SHP77 (cell line): ENCODE data around the gene ADCYAP1.
A peak's percentile ranks its signal among the peaks of the same experiment; 100 is the strongest.
"Not testable (repeated sequence)": the region's sequence is repeated elsewhere in the genome, so short reads cannot be mapped to it uniquely, and the experiment has no call there.

Experiments used
- DNase-seq, 2 experiments: peaks; one replicate each; lab custom pipeline; 2025; lab: John Stamatoyannopoulos, UW

ADCYAP1 gene

DNA sequence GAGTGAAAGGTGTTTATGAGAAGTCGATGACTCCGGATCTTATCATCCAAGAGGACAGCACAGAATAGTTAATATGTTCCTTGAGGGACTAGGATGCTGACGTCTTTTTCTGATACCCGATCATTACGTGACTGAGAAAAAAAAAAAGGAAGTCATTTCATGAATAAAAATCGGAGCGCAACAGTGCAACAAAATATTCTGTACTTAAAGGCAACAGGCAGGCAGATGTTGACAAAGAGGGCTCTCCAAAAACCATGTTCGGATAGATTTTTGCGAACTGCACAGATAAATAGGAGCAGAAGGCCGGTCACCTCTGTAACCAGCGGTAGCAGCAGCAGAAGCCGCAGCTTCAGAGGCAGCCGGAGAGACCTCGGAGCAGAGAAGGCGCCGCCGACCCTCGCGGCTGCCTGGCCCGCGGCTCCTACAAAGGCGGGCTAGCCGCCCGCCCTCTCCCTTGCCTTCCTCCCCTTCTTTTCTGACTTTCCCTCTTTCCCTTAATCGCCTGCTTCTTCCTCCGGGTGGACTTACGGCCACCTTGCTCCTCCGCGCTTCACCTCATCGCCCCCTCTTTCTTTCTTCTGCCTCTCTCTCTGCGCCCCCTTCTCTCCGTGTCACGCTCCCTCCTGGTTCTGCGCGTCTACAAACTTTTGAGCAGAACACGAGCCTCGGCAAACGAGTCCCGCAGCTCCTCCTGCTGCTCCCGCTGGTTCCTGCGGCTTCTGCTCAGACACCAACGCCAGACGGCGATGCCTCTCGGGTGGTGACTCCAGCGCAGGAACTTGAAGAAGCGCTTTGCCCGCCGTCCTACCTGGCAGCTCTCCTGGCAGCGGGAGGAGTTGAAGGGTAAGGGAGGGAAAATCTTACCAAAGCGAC lies at the start of gene ADCYAP1:
TSS of gene ADCYAP1 (plus strand) at position 654 of the 873 bp plus-strand sequence. CDS start 516 bp downstream, outside the sequence.
- peak; percentile 69 to 70 for DNase-seq

DNA sequence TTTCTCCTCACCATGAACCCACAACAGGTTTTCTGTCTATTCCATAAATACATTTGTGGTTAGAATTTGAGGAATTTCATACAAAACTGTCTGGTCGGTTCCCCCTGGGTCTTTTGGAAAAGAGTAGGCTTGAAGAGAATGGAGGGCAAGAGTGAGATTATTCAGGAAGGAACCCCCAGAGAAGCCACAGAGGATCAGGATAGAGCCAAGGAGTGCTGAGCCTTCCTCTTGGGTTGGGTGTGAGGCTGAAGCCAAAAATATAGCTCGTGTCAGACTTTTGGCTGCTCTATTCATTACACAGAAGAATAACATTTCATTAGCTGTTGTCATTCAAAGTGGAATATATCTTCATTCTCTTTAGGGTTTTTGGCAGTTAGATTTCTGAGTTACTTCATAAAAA lies 46.7 kb upstream of the ADCYAP1 start:
- DNase-seq: no peak

DNA sequence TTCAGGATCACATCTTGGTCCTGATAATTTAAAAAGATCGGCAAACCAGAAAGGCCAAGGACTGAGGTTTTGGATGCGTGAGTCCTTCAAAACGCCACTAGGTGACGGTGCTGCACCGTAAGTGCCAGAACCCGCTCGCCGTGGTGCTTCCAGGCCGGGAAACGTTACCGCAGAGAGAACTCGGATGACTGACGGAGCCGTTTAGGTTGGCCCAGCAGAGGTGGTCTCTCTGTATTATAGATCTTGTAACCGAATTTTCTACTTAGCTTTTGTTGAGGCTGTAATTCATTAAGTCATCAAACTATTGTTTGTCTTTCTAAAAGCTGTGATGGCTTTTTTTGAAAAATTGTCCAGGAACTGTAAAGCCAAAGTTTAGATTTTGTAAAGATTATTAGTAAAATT lies 39.8 kb upstream of the ADCYAP1 start:
- DNase-seq: peak; percentile 74 to 75

DNA sequence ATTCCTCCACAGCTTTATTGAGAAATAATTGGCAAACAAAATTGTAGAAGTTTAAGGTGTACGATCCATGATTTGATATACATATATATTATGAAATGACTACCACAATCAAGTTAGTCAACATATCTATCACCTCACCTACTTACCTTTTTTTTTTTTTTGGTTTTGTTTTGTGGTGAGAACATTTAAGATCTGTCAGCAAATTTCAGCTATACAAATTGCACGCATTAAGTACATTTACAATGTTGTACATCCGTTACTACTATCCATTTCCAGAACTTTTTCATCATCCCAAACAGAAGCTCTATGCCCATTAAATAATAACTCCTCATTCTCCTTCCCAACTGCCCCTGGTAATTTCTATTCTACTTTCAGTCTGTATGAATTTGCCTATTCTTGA lies 37.4 kb upstream of the ADCYAP1 start:
- no peak for DNase-seq

DNA sequence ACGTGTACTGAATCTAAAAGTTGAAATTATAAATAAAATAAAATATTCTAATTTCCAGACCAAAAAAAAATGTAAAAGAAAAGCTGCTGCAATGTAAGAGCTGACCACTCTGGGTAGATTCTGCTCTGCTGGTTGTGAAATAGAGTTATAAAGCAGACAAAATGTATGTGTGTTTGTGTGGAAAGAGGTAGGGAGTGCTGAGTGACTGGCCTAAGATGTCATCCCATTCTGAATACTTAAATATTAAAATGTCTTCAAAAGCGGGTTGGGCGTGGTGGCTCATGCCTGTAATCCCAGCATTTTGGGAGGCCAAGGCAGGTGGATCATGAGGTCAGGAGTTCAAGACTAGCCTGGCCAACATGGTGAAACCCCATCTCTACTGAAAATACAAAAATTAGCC lies 31.2 kb upstream of the ADCYAP1 start:
- not testable (repeated sequence) for DNase-seq

DNA sequence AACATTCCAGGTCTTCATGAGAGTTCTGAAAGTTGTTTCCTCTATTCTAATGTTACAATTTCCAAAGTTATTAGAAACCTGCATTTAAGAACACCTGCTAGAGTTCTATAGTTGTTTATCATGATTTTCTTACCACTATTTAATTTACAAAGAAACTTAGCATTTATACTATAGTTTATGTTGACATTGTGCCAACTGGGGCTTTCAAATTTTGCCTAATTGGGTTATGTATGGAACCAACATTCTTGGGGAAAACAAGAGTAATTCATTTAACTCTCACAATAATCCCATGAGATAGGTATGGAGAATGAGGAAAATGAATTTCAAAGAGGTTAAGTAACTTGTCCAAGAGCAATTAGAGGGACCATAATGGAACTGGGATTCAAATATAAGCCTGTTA lies 28.8 kb upstream of the ADCYAP1 start:
- DNase-seq: no peak

DNA sequence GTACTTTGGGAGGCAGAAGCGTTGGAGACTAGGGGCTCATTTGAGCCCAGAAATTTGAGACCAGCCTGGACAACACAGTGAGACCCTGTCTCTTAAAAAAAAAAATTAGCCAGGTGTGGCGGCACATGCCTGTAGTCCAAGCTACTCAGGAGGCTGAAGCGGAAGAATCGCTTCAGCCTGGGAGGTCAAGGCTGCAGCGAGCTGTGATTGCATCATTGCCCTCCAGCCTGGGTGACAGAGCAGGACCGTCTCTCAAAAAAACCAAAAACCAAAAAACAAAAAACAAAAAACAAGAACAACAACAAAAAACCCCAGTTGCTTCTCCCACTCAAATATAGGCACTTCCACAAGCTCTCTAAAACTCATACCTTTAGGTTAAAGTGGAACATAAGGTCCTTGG lies 27.4 kb upstream of the ADCYAP1 start:
- no peak for DNase-seq

DNA sequence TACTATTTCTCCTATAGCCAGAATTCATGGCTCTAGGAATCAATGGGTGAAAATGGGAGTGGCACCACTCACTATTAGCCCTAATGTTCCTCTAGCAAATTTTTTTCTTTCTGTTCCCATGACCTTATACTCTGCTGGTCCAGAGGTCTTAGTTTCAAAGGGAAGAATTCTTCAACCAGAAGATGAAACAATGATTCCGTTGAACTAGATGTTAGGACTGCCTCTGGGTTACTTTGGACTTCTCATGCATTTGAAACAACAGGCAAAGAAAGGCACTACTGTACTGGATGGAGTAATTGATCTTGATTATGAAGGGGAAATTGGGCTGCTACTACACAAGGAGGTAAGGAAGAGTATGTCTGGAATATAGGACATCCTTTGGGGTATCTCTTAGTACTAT lies 18.6 kb upstream of the ADCYAP1 start:
- DNase-seq: no peak

DNA sequence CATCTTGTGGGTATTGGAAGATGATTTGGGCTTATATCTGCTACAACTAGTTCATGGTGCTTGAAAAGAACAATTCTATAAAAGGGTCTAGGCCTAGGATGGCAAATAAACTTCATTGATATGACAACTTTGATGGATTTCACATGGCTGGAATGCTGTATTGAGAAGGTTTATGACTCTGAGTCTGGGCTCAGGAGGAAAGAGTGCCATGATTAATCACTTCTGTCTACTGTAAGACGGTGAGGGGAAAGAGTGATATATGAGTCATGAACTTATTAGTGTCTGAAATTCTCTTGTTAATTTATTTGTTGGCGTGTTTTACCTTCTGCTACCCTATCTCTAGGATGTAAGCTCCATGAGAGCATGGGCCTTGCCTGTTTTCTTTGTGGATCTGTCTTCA lies 17.0 kb upstream of the ADCYAP1 start:
- DNase-seq: no peak

DNA sequence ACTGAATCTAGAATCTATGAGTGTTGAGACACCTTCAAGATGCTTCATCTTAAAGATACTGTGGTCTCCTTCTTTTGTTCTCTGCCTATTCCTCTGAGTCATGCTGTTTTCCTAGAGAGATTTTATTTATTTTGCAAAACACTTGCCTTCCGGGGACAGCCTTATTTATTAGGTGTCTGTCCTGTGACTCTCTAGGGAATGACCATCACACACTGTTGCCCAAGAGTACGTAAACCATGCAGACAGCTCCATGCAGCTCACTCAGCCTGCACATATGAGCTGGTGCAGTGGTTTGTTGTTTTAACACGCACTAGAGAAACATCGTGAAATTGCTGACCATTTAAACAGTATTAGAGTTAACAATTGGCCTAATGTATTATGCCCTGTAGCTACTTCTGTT lies 12.4 kb upstream of the ADCYAP1 start:
- no peak for DNase-seq

DNA sequence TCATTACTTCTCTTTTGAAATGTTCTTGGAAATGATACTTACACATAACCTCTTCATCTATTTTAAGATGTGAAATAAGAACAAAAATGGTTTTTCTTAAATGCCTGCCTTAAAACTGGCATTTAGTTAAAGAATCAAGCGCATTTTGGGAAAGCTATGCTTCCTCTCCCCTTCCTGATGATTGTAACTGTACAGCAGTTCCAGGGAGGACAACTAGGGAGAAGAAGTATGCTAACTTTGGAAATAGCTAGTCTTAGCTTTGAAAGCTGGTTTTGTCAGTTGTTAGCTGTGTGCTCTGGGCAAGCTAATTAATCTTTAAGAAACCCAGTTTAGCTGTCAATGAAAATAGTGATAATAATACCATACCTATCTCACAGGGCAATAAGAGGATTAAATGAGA lies 8.4 kb upstream of the ADCYAP1 start:
- DNase-seq: no peak

DNA sequence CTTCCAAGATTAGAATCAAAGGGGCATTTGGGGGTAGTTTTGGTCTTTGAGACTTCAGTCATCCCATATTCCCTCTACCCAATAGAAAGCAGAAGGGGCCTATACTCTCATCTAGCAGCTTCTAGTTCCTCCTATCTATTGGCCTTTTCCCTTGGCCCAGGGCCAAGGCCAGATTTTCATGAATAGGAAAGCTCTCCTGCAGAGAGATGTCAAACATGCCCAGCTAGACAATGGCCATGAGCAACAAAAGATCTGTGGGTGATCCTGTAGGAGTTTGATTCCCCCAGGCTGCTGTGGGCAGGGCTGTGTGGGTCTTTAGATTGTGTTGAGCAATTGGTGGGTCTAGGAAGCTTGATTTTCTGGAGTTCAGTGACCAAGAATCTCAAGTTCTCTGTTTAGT lies 2.9 kb upstream of the ADCYAP1 start:
- peak; percentile 41 to 48 for DNase-seq

DNA sequence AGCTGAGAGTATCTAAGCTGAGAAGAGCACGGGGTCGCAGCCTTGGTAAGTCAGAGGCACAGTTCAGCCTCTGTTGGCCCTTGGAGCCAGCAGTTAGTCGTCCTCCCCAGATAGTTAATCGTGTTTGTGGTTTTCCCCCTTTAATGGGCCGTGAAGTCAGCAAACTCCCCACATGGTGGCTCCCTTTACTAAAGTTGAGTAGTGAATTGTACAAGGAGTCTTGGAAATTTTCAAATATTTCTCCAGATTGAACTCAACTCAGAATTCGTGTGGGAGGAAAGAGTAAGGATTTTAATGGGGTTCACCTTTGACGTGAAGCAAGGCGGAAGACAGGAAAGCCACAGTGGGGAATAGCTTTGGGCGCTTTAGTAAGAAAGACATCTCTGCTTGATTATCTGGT lies 2.4 kb upstream of the ADCYAP1 start:
- peak; percentile 36 to 40 for DNase-seq

DNA sequence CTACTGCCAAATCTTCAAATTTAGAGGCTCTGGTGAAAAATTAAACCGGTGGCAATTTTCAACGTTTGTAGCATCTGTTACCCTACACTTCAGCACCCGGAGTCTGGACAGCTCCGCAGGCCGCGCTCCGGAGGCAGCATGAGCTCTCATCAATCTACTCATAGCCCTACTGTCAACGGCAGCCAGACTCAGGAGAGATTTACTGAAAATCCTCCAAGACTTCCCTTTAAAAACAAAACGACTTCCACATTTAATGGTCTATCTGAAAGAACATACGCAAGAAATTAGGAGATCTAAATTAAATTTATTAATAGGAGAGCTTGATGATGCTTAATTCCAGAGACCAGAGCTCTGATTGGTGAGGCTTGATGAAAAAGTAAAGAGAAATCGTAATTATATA lies 970 bp upstream of the ADCYAP1 start:
- peak; percentile 22 to 41 for DNase-seq

DNA sequence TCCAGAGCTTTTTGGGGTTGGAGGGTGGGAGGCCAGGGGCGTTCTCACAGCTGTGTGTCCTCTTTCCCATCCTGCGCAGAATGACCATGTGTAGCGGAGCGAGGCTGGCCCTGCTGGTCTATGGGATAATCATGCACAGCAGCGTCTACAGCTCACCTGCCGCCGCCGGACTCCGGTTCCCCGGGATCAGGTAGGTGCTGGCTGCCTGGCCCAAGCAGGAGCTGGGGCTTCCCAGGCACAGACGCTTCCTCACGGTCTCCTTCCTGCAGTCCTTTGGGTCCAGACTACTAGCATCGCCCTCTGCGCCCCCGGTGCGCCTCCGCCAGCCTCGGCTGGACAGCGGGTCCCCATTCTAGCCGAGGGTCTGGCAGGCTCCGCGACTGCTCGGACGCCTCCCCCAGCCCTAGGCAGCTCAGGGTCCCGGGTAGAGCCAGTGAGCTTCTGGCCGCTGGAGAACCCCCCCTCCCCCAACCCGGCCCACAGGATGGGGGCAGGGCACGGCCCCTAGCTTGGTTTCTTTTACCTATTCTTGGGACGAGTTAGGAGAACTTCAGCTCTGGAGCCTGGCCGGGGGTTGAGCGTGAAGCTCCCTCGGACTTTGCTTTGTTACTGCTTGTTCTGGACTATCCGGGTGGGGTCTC lies 756 bp downstream of the ADCYAP1 start:
- DNase-seq: peak in 1 of 2 experiments; percentile 35

DNA sequence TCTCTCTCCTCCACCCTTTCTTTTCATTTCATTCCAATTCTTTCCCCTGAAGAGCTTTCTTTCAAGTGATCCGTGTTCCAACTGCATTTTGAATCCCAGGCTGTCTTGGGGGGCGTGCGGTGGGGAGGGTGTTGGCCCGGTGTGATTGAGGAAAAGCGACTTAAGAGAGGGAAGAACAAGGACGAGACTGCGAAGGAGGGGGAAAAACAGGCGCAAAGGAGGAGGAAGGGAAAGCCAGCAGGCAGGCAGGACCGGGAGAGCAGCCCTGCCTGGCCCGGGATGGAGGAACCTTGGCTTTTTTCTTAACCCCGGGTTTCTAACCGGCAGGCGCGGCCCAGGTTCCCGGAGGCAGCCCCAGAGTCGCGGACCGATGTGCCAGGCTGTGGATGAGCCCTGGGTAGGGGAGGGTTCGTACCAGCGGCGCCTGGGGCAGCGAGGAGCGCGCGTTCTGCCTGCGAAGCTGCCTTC lies 1.3 kb downstream of the ADCYAP1 start:
- DNase-seq: no peak

DNA sequence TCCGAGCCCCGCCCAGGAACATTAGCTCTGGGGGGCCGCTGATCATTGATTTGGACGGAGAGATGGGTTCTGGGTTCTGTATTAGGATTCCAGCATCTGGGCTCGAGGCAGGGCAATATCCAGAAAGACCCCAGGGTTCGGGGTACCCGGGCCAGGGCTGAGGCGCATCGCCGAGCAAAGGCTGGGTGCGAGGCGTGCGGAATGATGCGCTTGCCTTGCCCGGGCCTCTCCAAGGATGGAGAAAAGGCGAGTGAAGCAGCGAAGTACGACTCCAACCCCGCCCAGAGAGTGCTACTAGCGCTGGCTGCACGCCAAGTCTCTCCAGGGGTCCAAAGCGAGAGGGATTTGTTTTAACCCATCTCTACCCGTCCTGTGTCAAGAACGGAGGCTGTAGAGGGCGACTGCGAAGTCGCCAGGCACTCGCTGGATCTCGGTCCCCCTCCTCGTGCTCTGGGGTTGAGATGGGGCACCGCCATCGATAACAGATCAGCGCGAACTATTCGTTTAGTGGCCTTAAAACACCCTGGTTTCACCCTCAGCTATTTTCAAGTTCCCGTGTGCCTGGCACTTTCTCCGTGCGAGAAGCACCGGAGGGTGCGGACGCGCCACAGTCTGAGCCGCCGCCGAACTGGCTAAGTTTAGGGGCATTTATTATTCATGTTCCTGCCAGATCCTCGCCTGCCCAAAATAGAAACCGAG lies 1.9 kb downstream of the ADCYAP1 start:
- DNase-seq: peak; percentile 77 to 87

DNA sequence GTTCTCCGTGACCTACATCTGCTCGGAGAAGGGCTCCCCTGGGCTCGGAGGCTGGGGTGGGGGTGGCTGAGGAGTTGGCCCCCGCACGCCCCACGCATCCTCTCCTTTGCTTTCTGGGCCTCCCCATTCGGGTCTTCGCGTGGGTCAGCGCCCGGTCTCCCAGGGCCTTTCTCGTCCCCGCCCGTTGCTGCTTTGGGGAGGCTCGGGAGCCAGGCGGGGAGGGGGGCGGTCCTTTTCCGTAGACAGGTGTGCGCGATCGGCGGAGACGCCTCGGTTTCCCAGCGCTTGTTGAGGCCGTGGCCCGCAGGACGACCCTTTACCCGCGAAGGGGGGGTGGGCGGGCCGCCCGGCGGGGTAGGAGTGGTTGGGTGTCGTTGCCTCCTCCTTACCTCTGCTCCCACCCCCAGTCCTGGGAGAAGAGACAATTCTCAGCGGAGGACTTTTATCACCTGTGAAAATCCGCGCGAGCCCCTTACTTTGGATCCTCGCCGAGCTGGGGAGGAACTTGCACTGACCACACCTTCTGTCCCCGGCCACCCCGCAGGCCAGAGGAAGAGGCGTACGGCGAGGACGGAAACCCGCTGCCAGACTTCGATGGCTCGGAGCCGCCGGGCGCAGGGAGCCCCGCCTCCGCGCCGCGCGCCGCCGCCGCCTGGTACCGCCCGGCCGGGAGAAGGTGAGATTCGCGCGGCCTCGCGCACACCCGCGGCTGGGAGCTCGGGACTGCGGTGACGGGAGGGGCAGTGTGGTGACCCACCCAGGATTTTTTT lies 2.6 kb downstream of the ADCYAP1 start:
- peak; percentile 67 to 83 for DNase-seq

DNA sequence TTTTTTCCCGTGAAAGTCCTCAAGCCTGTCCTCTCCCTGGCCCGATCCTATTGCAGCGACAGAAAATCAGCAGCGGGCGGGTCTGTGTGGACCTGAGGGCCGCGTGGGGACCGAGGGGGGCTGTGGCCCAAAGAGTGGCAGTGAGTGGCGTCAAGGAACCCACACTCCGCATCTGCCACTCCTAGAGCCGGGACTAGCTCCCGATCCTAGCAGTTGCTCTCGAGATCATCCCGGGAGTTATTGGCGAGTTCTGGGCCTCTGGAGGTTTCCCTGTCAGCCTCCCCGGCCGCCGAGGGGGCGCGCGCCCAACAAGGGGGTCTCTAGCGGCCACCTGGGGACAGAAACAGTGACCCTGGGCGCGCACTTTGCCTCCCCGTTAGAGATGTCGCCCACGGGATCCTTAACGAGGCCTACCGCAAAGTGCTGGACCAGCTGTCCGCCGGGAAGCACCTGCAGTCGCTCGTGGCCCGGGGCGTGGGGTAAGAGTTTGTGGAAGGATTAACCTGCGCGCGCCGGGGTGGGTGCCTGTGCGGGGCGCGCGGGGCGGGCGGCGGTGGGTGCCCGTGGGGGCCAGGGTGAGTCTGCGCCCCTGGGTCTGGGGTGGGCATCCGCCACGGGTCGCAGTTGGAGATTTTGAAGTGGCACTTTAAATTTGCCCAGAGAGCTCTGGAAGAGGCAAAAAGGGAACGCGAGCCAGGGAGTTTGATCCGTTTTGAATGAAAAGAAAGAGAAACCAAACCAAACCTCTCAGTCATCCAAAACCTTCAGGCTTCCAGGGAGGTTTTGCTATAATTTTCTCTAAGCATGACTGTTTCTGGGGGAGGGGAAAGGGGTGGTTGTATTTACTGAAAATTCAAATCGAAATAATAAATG lies 3.5 kb downstream of the ADCYAP1 start:
- DNase-seq: no peak

DNA sequence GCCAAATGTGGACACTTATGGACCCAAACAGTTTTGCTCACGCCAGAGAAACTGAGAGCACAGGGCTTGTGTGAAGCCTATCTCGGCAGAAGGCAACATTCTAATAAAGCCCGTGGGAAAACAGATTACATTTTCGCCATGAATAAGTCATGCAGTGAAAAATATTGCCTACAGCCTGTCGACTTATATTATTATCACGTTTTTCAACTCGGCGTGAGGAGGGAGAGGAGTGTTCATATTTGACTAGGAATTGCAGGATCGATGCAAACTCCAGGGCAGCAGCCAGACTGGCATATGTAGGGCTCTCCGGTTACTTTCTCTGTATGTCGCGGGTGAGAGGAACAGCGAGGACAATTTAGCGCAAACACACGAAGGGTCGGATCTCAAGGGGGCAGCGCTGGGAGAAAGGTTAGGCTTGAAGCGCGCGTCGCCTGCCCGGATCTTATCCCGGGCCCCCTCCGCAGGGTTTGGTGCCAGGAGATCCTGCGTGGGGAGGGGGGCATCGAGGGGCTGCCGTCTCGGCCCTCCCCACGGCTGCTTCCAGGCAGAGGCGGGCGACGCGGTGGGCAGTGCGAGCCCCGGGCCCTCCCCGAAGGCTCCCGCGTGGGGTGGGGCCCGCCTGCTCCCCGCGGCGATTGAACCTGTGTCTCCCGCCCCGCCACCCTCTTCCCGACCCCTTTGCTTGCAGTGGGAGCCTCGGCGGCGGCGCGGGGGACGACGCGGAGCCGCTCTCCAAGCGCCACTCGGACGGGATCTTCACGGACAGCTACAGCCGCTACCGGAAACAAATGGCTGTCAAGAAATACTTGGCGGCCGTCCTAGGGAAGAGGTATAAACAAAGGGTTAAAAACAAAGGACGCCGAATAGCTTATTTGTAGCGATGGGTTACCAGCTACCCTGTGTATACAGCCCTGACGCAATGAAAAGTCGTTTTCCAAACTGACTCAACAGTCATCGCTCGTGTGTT lies 4.4 kb downstream of the ADCYAP1 start:
- DNase-seq: peak; percentile 57 to 65
